Measurements from ENCODE around the gene LRRC58. TPM values are rescaled to one million over a fixed set of nuclear protein-coding genes. Genes with fewer than 3 reads are reported as not detected.
A peak's percentile ranks its signal among the peaks of the same experiment; 100 is the strongest.

LRRC58 gene
- total and polyA plus RNA-seq, 2 of the 8 experiments (the other 6 are each of a cell fraction or from before 2014, with no cell fraction given), result 4.3 to 15.4 TPM

DNA sequence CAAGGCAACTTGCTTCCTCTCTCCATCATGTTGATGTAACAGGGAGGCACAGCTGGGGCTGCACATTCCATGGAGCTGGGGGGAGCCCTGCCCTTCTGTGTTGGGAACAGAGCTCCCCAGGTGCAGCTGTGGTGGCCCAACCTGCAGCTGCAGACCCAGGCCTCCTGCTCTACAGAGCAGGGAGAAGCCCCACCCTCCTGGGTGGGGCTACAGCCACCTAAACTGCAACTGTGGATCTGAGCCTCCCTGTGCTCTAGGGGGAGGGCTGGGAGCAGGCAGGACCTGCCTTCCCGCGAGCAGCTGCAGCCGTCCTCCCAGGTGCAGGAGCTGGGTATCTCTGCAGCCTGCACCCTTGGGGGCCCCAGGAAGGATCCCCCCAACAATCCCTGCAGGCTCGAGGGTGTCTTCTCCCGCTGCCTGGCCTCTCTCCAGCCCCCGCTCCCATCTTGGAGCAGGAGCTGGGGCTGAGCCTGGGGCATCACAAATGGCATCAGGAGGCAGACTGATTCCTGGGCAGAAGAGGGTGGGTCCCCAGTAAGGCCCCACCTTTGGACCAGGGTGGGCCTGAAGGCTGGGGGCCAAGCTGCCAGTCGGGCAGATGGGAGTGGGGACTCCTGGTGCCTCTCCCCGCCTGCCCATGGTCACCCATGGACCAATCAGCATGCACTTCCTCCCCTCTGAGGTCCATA, 7.4 kb downstream of the LRRC58 start:
- 0 out of 2 replicates have a peak overlapping the region, but pooled peaks have one; percentile 51 for H4K8ac ChIP-seq (ENCODE audit: extremely low read depth, insufficient read depth, low read length)
- H3K23ac ChIP-seq (ENCODE audit: insufficient read length), result no peak overlapping the region
- WGBS, 2 experiments (ENCODE audit: extremely low coverage in 1 of 2, insufficient coverage in 1 of 2, insufficient read length in 1 of 2, insufficient replicate concordance in 2 of 2, low coverage in 1 of 2, low lambda C conversion rate in 2 of 2, missing lambda C conversion rate in 1 of 2), result 44% methylated on average over 5 of the region's 8 CpGs; no CpG with 5 or more reads in 1 of the 2 experiments
- no peak overlapping the region for H4K5ac ChIP-seq (ENCODE audit: insufficient read length, low read depth, low read length)
- no peak overlapping the region for H2BK15ac ChIP-seq (ENCODE audit: low read length)
- peaks cover 2 to 5% of the 10 kb centered on the region in 2 experiments for H4K20me1 ChIP-seq (replicated peaks in 1 of 2; ENCODE audit: control insufficient read depth in 1 of 2, insufficient read depth in 2 of 2, low read length in 2 of 2)
- FAIRE-seq (peak; percentile 39), DNase-seq (ENCODE audit: low read depth in 1 of 2, low spot score in 2 of 2) (peak; percentile 31 to 53)
- no peak overlapping the region for H4K91ac ChIP-seq (replicated peaks; ENCODE audit: insufficient read length, low read length)
- H2AK5ac ChIP-seq (ENCODE audit: low read depth, low read length), result no peak overlapping the region
- no peak overlapping the region for H2BK20ac ChIP-seq (ENCODE audit: low read length)
- H3K36me3 ChIP-seq (ENCODE audit: control insufficient read depth in 2 of 4, insufficient read depth in 4 of 4, low read length in 3 of 4), result no peaks in the 10 kb centered on the region; a peak in 1 of 8 replicates
- no peak overlapping the region for H3K56ac ChIP-seq (replicated peaks; ENCODE audit: insufficient read length, low read depth, low read length)
- peaks cover 0 to 22% of the 10 kb centered on the region in 2 experiments; a peak in 2 of 4 replicates for H3K79me2 ChIP-seq (ENCODE audit: control insufficient read depth in 1 of 2, insufficient read depth in 2 of 2, low read length in 2 of 2)
- no peak overlapping the region for H2BK120ac ChIP-seq (replicated peaks; ENCODE audit: low read depth, low read length)
- H3K9me3 ChIP-seq (ENCODE audit: insufficient read depth in 2 of 2, low read depth in 1 of 2, low read length in 1 of 2), result no peaks in the 10 kb centered on the region
- no peaks in the 10 kb centered on the region for H3K23me2 ChIP-seq (ENCODE audit: low read depth, low read length)
- no peak overlapping the region for H3K4ac ChIP-seq (replicated peaks; ENCODE audit: insufficient read length, low read depth, low read length)
- peak overlapping the region in 1 of 2 experiments; percentile 31; a peak in 1 of 4 replicates for H3K4me2 ChIP-seq (ENCODE audit: insufficient read depth in 1 of 2, low read depth in 2 of 2, low read length in 2 of 2)
- no peak overlapping the region for H3K14ac ChIP-seq (ENCODE audit: insufficient read length)
- H3K27me3 ChIP-seq (replicated peaks in 1 of 4; ENCODE audit: control insufficient read depth in 3 of 4, extremely low read depth in 1 of 4, insufficient read depth in 3 of 4, low read length in 3 of 4), result no peaks in the 10 kb centered on the region
- H3K27ac ChIP-seq (ENCODE audit: low read depth, low read length), result no peak overlapping the region
- no peak overlapping the region for H3K9ac ChIP-seq (replicated peaks in 1 of 4; ENCODE audit: extremely low read depth in 1 of 4, low read depth in 3 of 4, low read length in 3 of 4)
- H2AFZ ChIP-seq (ENCODE audit: low read length), result no peak overlapping the region
- H3K4me1 ChIP-seq (replicated peaks in 1 of 4; ENCODE audit: control insufficient read depth in 3 of 4, insufficient read depth in 4 of 4, low read length in 3 of 4), result peaks cover 0 to 6% (median 4%) of the 10 kb centered on the region in 4 experiments; a peak in 4 of 7 replicates
- ChIA-PET CTCF (ENCODE audit: partially characterized antibody) (interaction anchor here (0.8 to 1.4 kb wide), 3 partner anchors 9 to 15 kb away, joined by 3 read pairs; no protein-coding TSS in a partner anchor), POLR2A (ENCODE audit: partially characterized antibody) (interaction anchor here (0.9 to 1.8 kb wide), 2 partner anchors 55 to 90 kb away, joined by 3 to 4 read pairs; no protein-coding TSS in a partner anchor)
- peak overlapping the region in 1 of 4 experiments; percentile 8; a peak in 1 of 8 replicates for H3K4me3 ChIP-seq (ENCODE audit: extremely low read depth in 1 of 4, insufficient read depth in 2 of 4, low read depth in 3 of 4, low read length in 4 of 4)
- no peak overlapping the region for H2BK5ac ChIP-seq (ENCODE audit: low read depth, low read length)
- H3K79me1 ChIP-seq (ENCODE audit: low read depth, low read length), result peaks cover 5% of the 10 kb centered on the region; the same call in 1 of the 2 replicates
- no peak overlapping the region for H2BK12ac ChIP-seq (ENCODE audit: low read depth, low read length)
- H3K18ac ChIP-seq (ENCODE audit: extremely low read depth, low read length), result no peak overlapping the region
- 0 out of 2 replicates have a peak, but pooled peaks have one; percentile 9 for TF ChIP-seq SP1 (IDR thresholded peaks at IDR 0.05; ENCODE audit: low read depth, low read length)
- TF ChIP-seq GTF2F1 (IDR thresholded peaks at IDR 0.05; ENCODE audit: borderline replicate concordance, low read depth, low read length), result no peak
- no peak for TF ChIP-seq MAX (IDR thresholded peaks at IDR 0.05)
- TF ChIP-seq POLR2AphosphoS5 (IDR thresholded peaks at IDR 0.05; ENCODE audit: low read depth, low read length), result no peak
- peak in 1 of 2 experiments; percentile 6; a peak in 1 of 4 replicates for TF ChIP-seq RAD21 (IDR thresholded peaks at IDR 0.05 in 1 of 2, conservative IDR thresholded peaks at IDR 0.05 in 1 of 2; ENCODE audit: low read depth in 2 of 2, low read length in 2 of 2)
- no peak for TF ChIP-seq JUN (IDR thresholded peaks at IDR 0.05; ENCODE audit: low read depth, low read length)
- TF ChIP-seq TCF12 (IDR thresholded peaks at IDR 0.05; ENCODE audit: low read depth, low read length), result peak; percentile 96
- TF ChIP-seq RBBP5 (IDR thresholded peaks at IDR 0.05; ENCODE audit: borderline replicate concordance, low read depth, low read length), result no peak
- no peak for TF ChIP-seq PHF8 (conservative IDR thresholded peaks at IDR 0.05; ENCODE audit: low read depth, low read length)
- TF ChIP-seq RNF2 (IDR thresholded peaks at IDR 0.05; ENCODE audit: borderline replicate concordance, low read depth, low read length, missing control alignments, poor library complexity, severe bottlenecking), result no peak
- no peak for TF ChIP-seq BCL11A (IDR thresholded peaks at IDR 0.05; ENCODE audit: low read depth in 2 of 2, low read length in 2 of 2)

All from H1 (cell line).